ENCODE measurements around the gene SIX1.

Gene SIX1

DNA sequence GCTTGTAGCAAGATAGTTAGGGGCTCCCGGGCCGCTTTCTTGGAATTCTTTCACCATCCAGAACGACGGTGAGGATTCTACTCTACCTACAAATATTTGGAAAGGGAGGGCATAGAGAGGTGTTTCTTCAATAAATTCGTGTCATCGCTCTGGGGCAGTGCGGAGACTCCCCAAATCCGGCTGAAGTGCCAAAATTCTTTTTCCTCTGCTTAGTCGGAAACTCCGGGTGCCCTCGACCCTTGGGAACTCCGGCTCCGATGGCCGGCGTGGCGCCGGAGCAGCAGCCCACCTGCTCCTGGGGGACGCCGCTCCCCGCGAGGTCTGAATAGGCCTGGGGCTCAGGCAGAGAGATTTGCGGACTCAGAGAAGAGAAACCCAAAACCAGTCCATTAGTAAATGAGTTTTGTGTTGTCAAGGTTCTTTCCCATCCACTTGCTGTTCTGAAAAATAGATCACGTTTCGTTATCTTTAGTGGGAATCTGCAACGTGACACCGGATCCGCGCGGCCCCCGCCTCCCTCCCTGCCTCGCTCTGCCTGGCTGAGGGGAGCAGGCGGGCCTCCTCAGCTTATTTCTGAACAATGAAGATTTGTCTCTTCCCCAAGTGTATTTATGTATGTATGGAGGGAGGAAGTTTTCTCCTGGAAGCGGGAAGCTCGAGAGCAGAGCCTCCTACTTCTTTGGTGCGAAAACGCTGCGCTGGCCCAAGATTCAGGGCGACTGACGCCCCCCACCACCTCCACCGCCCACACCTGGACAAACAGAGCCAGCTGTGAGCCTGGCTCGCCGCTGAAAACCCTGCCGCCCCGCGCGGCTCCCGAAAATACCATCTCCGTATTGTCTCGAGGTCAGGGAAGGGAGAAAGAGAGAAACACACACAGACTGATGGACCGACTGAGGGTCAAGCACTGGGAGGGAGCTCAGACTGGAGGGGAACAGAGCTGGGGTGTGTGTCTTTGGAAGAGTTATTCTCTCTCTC, 3.7 kb upstream of the SIX1 start:
- no peak for DNase-seq (ENCODE audit: low read depth, low spot score)
- TF ChIP-seq, protein P1, sequence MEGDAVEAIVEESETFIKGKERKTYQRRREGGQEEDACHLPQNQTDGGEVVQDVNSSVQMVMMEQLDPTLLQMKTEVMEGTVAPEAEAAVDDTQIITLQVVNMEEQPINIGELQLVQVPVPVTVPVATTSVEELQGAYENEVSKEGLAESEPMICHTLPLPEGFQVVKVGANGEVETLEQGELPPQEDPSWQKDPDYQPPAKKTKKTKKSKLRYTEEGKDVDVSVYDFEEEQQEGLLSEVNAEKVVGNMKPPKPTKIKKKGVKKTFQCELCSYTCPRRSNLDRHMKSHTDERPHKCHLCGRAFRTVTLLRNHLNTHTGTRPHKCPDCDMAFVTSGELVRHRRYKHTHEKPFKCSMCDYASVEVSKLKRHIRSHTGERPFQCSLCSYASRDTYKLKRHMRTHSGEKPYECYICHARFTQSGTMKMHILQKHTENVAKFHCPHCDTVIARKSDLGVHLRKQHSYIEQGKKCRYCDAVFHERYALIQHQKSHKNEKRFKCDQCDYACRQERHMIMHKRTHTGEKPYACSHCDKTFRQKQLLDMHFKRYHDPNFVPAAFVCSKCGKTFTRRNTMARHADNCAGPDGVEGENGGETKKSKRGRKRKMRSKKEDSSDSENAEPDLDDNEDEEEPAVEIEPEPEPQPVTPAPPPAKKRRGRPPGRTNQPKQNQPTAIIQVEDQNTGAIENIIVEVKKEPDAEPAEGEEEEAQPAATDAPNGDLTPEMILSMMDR (IDR thresholded peaks at IDR 0.05; ENCODE audit: insufficient read depth, low read length, missing control alignments) = no peak
- ChIA-PET POLR2A (no interaction called here), CTCF (interaction anchor here (1.6 kb wide), 1 partner anchor 28 kb away, joined by 6 read pairs; no protein-coding TSS in a partner anchor)
- H3K4me3 ChIP-seq (ENCODE audit: low read depth, low read length) = peak overlapping the region; percentile 25

DNA sequence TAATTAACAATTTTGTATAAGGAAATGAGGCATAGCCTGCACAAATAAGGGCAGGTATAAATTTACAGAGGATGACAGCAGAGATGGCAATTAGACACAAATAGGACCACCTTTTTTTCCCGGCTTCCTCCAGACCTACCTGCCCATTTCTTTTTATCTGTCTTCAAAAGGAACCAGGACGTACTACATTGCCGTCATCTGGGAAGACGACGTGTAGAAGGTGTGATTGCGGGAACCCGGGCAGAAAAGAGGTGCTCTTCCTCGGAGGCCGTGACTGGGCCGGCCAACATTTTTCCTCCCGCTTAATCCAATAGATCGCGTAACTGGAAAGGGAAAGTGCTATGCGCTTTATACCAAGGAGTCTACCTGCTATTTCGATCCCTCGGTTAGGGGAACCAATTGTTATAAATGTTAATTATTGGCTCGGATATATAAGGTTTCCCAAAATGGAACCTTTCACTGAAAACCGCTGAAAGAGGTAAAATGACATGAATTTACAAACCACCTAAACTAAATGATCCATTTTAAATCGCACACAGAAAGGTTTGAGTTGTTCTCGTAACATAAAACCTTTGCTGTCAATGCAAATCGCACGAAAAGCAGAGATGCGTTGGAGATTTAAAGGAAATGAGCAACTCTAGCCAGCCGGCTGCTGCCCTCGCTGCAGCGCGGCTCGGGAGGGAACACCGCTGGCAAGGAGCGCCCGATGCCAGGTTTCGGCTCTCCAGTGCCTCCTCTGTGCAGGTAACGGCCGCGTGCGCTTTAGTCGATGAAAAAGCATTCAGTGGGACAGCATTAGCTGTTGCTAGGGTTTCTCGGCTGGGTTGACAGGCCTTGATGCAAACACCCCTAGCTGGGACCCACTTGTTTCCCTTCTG, 2.8 kb upstream of the SIX1 start:
- no peak for DNase-seq (ENCODE audit: low read depth, low spot score)
- TF ChIP-seq, protein P1 (IDR thresholded peaks at IDR 0.05; ENCODE audit: insufficient read depth, low read length, missing control alignments) = no peak
- ChIA-PET POLR2A (no interaction called here), CTCF (no interaction called here)
- no peak overlapping the region; the same call in 1 of the 2 replicates for H3K4me3 ChIP-seq (ENCODE audit: low read depth, low read length)

DNA sequence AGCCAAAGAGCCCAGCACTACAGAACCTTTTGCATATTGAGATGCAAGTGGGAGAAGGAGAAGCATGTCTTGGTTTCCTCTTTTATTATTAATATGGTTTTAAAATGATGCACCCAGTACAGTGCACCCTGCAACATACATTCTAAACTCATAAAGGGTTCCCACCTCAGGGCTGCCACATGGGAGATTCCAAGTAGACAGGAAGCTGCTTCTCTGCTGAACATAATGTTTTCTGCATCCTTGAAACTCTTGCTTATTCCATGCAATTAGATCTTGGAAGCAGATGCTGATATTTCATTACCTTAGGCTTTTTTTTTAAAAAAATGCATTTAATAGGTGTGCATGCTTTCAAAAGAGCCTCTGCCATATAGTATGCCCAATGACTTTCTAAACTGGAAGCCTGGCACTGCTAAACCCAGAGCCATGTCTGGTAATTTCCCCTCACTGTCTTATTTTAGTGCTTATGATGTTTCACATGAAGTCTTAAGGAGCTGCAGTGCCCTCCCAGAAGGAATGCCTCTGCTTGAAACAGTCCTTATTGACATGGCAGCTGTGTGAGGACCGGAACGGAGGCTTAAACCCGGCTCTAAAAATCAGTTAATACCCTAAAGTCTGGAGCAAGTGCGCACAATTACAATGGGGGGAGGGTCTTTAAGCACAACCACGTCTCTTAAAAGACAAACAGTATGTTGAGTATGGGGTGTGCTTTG, 2.0 kb upstream of the SIX1 start:
- TF ChIP-seq, protein P1 (IDR thresholded peaks at IDR 0.05; ENCODE audit: insufficient read depth, low read length, missing control alignments) = no peak
- ChIA-PET CTCF (no interaction called here), POLR2A (no interaction called here)
- H3K4me3 ChIP-seq (ENCODE audit: low read depth, low read length) = no peak overlapping the region
- no peak for DNase-seq (ENCODE audit: low read depth, low spot score)

DNA sequence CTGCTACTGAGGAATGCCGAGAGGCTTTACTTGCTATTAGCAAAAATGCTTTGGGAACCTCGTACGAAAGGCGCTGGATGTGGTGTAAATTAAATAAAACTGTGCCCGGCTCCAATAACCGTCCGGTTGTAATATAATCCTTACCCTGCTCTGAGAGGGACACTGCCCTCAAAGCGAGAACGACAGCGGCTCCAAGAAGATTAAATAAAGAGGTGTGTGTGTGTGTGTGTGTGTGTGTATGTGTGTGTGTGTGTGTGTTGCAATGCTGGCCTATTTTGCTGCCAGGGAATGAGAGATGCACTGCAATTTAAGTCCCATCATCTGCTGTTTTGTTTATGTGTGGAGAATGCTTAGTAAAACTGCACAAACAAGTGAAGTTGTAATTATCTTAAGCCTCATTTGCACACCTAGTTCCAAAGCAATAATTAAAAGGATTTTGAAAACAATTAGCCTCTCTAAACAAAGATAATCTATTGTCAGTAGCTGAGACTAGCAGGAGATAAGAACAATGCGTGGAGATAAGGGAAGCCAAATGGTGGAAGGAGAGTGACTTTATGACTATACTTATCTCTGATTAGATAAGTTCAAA, 1.2 kb upstream of the SIX1 start:
- H3K4me3 ChIP-seq (ENCODE audit: low read depth, low read length) = peak overlapping the region; percentile 74
- TF ChIP-seq, protein P1 (IDR thresholded peaks at IDR 0.05; ENCODE audit: insufficient read depth, low read length, missing control alignments) = no peak
- CTCF ChIA-PET = interaction anchor here (0.9 to 1.2 kb wide), 3 partner anchors 428 to 619 kb away, joined by 3 to 5 read pairs (median 3); no protein-coding TSS in a partner anchor
- DNase-seq (ENCODE audit: low read depth, low spot score) = no peak
- POLR2A ChIA-PET = interaction anchor here (0.6 to 1.0 kb wide), 2 partner anchors 13 to 460 kb away, joined by 3 to 4 read pairs; no protein-coding TSS in a partner anchor

DNA sequence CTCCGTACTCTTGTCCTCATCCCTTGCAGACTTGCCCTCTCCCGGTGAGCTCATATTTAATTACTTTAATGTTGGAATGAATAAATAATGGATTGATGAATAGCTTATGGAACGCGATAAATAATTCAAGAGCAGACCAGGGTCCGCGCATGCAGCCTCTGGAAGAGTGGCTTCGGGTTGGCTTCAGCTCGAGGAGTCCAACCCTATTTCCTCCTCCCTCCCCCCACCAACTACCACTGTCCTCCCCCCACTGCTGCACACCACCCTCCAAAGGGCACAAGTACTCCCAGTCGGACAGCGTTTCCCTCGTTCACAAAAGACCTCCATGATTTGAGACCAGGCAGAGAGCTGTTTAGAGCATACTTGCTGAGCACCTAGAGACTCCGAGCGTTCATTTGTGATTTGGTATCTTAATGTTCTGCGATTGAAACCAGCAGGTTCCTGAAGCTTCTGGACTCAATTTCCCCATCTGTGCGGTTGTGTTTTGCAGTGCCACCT, 647 bp upstream of the SIX1 start:
- POLR2A ChIA-PET = interaction anchor here (0.6 to 1.0 kb wide), 2 partner anchors 12 to 460 kb away, joined by 3 to 4 read pairs; no protein-coding TSS in a partner anchor

More for the DNA sequence above, 647 bp upstream of the SIX1 start:
- DNase-seq (ENCODE audit: low read depth, low spot score) = no peak
- CTCF ChIA-PET = interaction anchor here (0.7 to 2.4 kb wide), 6 partner anchors 8 to 620 kb away, joined by 3 to 14 read pairs (median 4); no protein-coding TSS in a partner anchor
- peak overlapping the region; percentile 74 for H3K4me3 ChIP-seq (ENCODE audit: low read depth, low read length)
- TF ChIP-seq, protein P1 (IDR thresholded peaks at IDR 0.05; ENCODE audit: insufficient read depth, low read length, missing control alignments) = no peak
